ENCODE data around the gene SYN1. TPM values are rescaled to one million over a fixed set of nuclear protein-coding genes. Genes with fewer than 3 reads are reported as not detected.

SYN1 gene
- total RNA-seq, 1 experiment from 2014 or later: 11.7 TPM

GRCh38 chrX:47593522-47593921 is 26.1 kb downstream of the SYN1 start:
- Mint-ChIP-seq H3K27ac (no peak overlapping the region), H3K4me1 (no peaks in the 10 kb centered on the region; a peak in 1 of 4 replicates), H3K9me3 (peaks cover 53 to 69% of the 10 kb centered on the region in 2 experiments), H3K36me3 (ENCODE audit: insufficient read depth in 1 of 3, low read depth in 3 of 3) (peaks cover 4 to 8% (median 7%) of the 10 kb centered on the region in 3 experiments; a peak in 5 of 7 replicates), H3K4me3 (no peak overlapping the region), H3K27me3 (ENCODE audit: low read depth) (no peaks in the 10 kb centered on the region)
- H3K18ac ChIP-seq (ENCODE audit: insufficient read length, low read depth, low read length): no peak overlapping the region
- no peaks in the 10 kb centered on the region for H3K27me3 ChIP-seq (ENCODE audit: insufficient read depth, low read length)
- no peak overlapping the region for H4K91ac ChIP-seq (ENCODE audit: insufficient read length, low read depth, low read length)
- H3K4me2 ChIP-seq (ENCODE audit: insufficient read depth, insufficient read length, low read length): no peak overlapping the region
- H2AK5ac ChIP-seq (ENCODE audit: insufficient read length, low read length): no peak overlapping the region
- no peak overlapping the region for H2BK120ac ChIP-seq (ENCODE audit: low read depth, low read length, poor library complexity, severe bottlenecking)
- no peak overlapping the region for H3T11ph ChIP-seq (ENCODE audit: low read length)
- H3K79me1 ChIP-seq (ENCODE audit: insufficient read depth, low read depth, low read length, poor library complexity, severe bottlenecking): no peaks in the 10 kb centered on the region
- no peaks in the 10 kb centered on the region for H3K79me2 ChIP-seq (ENCODE audit: insufficient read depth, low read length)
- peaks cover 26% of the 10 kb centered on the region for H3K9me3 ChIP-seq (ENCODE audit: control insufficient read depth, low read depth, low read length)
- H3K4ac ChIP-seq (ENCODE audit: low read depth, low read length): no peak overlapping the region
- no peak overlapping the region for H2BK5ac ChIP-seq (ENCODE audit: insufficient read length, low read length)
- no peak overlapping the region for H3K23ac ChIP-seq (ENCODE audit: insufficient read length, low read depth, low read length)
- H2AFZ ChIP-seq (ENCODE audit: low read length): no peak overlapping the region
- H3K9ac ChIP-seq (ENCODE audit: extremely low read depth, insufficient read length, low read length): no peak overlapping the region
- H3K27ac ChIP-seq (ENCODE audit: insufficient read length, low read depth, low read length): no peak overlapping the region
- no peaks in the 10 kb centered on the region for H3K4me1 ChIP-seq (ENCODE audit: insufficient read depth, low read length)
- no peak for DNase-seq
- TF ChIP-seq CTCF (conservative IDR thresholded peaks at IDR 0.05): no peak
- H3K56ac ChIP-seq (ENCODE audit: insufficient read length, low read depth, low read length): no peak overlapping the region
- H4K5ac ChIP-seq (ENCODE audit: insufficient read length, low read depth, low read length): no peak overlapping the region
- no CpG with 5 or more reads among the region's 4 CpGs for WGBS (ENCODE audit: extremely low coverage, insufficient read length, low lambda C conversion rate)
- H4K20me1 ChIP-seq (ENCODE audit: control insufficient read depth, insufficient read depth, insufficient read length): no peaks in the 10 kb centered on the region
- H2BK20ac ChIP-seq (ENCODE audit: low read depth, low read length, poor library complexity, severe bottlenecking): no peak overlapping the region
- H2BK12ac ChIP-seq (ENCODE audit: insufficient read length, low read depth, low read length): no peak overlapping the region
- H4K8ac ChIP-seq (replicated peaks; ENCODE audit: insufficient read length, low read depth, low read length): no peak overlapping the region
- H3K14ac ChIP-seq (ENCODE audit: insufficient read depth, low read length): no peak overlapping the region
- no peaks in the 10 kb centered on the region for H3K23me2 ChIP-seq (ENCODE audit: insufficient read length, low read depth, low read length, poor library complexity, severe bottlenecking)
- no peak overlapping the region for H2BK15ac ChIP-seq (ENCODE audit: low read depth, low read length)
